ENCODE data around the gene WDCP.
A peak's percentile ranks its signal among the peaks of the same experiment; 100 is the strongest.

Gene WDCP

DNA sequence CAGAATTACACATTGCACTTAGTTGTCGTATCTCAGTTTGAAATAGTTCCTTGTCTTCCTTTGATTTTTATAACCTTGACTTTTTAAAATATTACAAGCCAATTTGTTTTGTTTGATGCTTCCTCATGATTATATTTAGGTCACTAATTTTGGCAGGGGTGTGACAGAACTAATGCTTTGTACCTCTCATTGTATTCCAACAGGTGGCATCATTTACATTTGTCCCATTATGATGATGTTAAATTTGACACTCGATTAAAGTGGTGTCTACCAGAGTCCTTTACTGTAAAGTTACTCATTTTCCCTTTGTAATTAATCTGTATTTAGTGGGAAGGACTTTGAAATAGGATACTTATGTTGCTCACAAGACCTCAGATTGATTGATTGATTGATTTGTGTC lies 58.8 kb downstream of the WDCP start:
- FAIRE-seq, result peak; percentile 68
